Sigmoid colon (tissue), 7 donors: ENCODE measurements around the gene RRP12. TPM values are rescaled to one million over a fixed set of nuclear protein-coding genes. Genes with fewer than 3 reads are reported as not detected.

Experiments
- DNase-seq: peaks from one replicate; pipeline ENCODE4 v3.0.0-alpha.2; 2019
- H3K27ac ChIP-seq, 4 donors: fragments of 200-600 bp; sonication (generic); one replicate each; pipeline ENCODE4 v1.5.1; 2016 to 2019; ENCODE audit warnings: mild to moderate bottlenecking in 1 of 4
- H3K27me3 ChIP-seq, 3 donors: fragments of 200-600 bp; sonication (generic); one replicate each; pipeline ENCODE4 v1.5.1; 2019; ENCODE audit warnings: mild to moderate bottlenecking in 1 of 3
- H3K36me3 ChIP-seq, 4 donors: fragments of 200-600 bp; sonication (generic); one replicate each; pipeline ENCODE4 v1.5.1; 2016 to 2019
- H3K4me1 ChIP-seq, 4 donors: fragments of 200-600 bp; sonication (generic); one replicate each; pipeline ENCODE4 v1.5.1; 2017 to 2019
- H3K4me3 ChIP-seq, 4 donors: fragments of 200-600 bp; sonication (generic); one replicate each; pipeline ENCODE4 v1.5.1; 2017 to 2019; ENCODE audit warnings: mild to moderate bottlenecking in 2 of 4, moderate library complexity in 1 of 4
- H3K9me3 ChIP-seq, 4 donors: fragments of 200-600 bp in 3 of 4; sonication (generic) in 3 of 4; one replicate each; pipeline versions ENCODE4 v1.5.1 to v1.6.1; 2013 to 2019
- EP300 ChIP-seq, 4 donors: sonication (generic); formaldehyde crosslinking; IDR thresholded peaks; one replicate each; pipeline ENCODE4 v1.6.1; 2017; ENCODE audit warnings: antibody characterized with exemption in 4 of 4
- POLR2A ChIP-seq, 2 donors: fragments of 450-650 bp; IDR thresholded peaks; one replicate each; pipeline ENCODE4 v1.6.1; 2016; ENCODE audit warnings: antibody characterized with exemption in 2 of 2, mild to moderate bottlenecking in 2 of 2, moderate library complexity in 2 of 2
- POLR2AphosphoS5 ChIP-seq, 4 donors: sonication (generic); formaldehyde crosslinking; IDR thresholded peaks; one replicate each; pipeline ENCODE4 v1.6.1; 2017; ENCODE audit warnings: antibody characterized with exemption in 4 of 4
- WGBS, 2 donors: extraction: QIAGEN DNeasy Blood & Tissue Kit; methylation state at CpG; one replicate each; pipeline ENCODE4 v1.1.7; 2013; 5-methylcytosine and 5-hydroxymethylcytosine counted together
- intact Hi-C: fragments of 100-400 bp; cut with DNase I; formaldehyde crosslinking; loops from one replicate; pipeline ENCODE4 v1.15.1; 2023
- polyA plus RNA-seq, 3 donors: library from polyadenylated mRNA; stranded (reverse); fragments of 200-250 nt; gene quantifications; one replicate each; pipeline ENCODE4 v1.2.3, GENCODE V29; 2013
- total RNA-seq, 4 donors: library from RNA; depleted of rRNA; stranded (reverse); fragments of >200 nt; gene quantifications; one replicate each; pipeline ENCODE4 v1.1.0, GENCODE V29; 2016
- TF ChIP-seq, protein P1 (sequence below), 4 experiments: fragments of 450-650 bp in 3 of 4; fragments of 200-600 bp in 1 of 4; IDR thresholded peaks; one replicate each; pipeline ENCODE4 v1.5.1; 2016 to 2019; ENCODE audit warnings: antibody characterized with exemption in 4 of 4, mild to moderate bottlenecking in 3 of 4, moderate library complexity in 2 of 4
- donor health status: healthy with polysubstance abuse.
- donor health status: Bipolar disorder and iron deficiency.
- donor health status: healthy.

The RRP12 gene
- total and polyA plus RNA-seq, 7 donors = 3.2 to 18.8 (median 7.8) TPM

GRCh38 chr10:97320480-97321031 is 80.6 kb downstream of the RRP12 start:
- no peaks in the 10 kb centered on the region for H3K36me3 ChIP-seq
- H3K9me3 ChIP-seq = no peaks in the 10 kb centered on the region
- intact Hi-C loops = no loop called here
- no peak for DNase-seq
- H3K27ac ChIP-seq = peak overlapping the region; percentile 90 to 97 (median 92)
- WGBS, 2 donors = 19 to 26% methylated on average over 24 of the region's 24 CpGs
- TF ChIP-seq POLR2AphosphoS5 (IDR thresholded peaks at IDR 0.05) (no peak), POLR2A (IDR thresholded peaks at IDR 0.05) (no peak), EP300 (IDR thresholded peaks at IDR 0.05) (no peak)
- TF ChIP-seq, protein P1, sequence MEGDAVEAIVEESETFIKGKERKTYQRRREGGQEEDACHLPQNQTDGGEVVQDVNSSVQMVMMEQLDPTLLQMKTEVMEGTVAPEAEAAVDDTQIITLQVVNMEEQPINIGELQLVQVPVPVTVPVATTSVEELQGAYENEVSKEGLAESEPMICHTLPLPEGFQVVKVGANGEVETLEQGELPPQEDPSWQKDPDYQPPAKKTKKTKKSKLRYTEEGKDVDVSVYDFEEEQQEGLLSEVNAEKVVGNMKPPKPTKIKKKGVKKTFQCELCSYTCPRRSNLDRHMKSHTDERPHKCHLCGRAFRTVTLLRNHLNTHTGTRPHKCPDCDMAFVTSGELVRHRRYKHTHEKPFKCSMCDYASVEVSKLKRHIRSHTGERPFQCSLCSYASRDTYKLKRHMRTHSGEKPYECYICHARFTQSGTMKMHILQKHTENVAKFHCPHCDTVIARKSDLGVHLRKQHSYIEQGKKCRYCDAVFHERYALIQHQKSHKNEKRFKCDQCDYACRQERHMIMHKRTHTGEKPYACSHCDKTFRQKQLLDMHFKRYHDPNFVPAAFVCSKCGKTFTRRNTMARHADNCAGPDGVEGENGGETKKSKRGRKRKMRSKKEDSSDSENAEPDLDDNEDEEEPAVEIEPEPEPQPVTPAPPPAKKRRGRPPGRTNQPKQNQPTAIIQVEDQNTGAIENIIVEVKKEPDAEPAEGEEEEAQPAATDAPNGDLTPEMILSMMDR (IDR thresholded peaks at IDR 0.05) = no peak
- peaks cover 0 to 33% (median 20%) of the 10 kb centered on the region in 4 donors for H3K4me1 ChIP-seq
- H3K4me3 ChIP-seq = peak overlapping the region; percentile 42 to 97 (median 82)
- H3K27me3 ChIP-seq = no peaks in the 10 kb centered on the region

GRCh38 chr10:97319671-97320479 is 81.3 kb downstream of the RRP12 start:
- DNase-seq = peak; percentile 72
- TF ChIP-seq EP300 (IDR thresholded peaks at IDR 0.05) = no peak
- peak in 1 of 4 donors; percentile 24 for TF ChIP-seq POLR2AphosphoS5 (IDR thresholded peaks at IDR 0.05)
- TF ChIP-seq POLR2A (IDR thresholded peaks at IDR 0.05) = no peak
- TF ChIP-seq, protein P1 (IDR thresholded peaks at IDR 0.05) = no peak
- Histone ChIP-seq H3K27me3 (no peaks in the 10 kb centered on the region), H3K9me3 (no peaks in the 10 kb centered on the region), H3K4me3 (peak overlapping the region; percentile 55 to 97 (median 82)), H3K27ac (peak overlapping the region; percentile 90 to 97 (median 92)), H3K36me3 (no peaks in the 10 kb centered on the region), H3K4me1 (peaks cover 0 to 33% (median 20%) of the 10 kb centered on the region in 4 donors)
- WGBS, 2 donors = 0 to 1% methylated on average over 83 of the region's 83 CpGs
- intact Hi-C loops = loop anchor here (1.0 to 2.0 kb wide), 2 partner anchors 12 to 27 kb away; partner anchors contain the start of gene ARHGAP19

GRCh38 chr10:97318772-97319651 is 82.1 kb downstream of the RRP12 start, which contains the start of gene FRAT1:
TSS of gene FRAT1 (plus strand) at chr10:97319271. CDS start at chr10:97319454, 183 bp downstream.
- Histone ChIP-seq H3K4me1 (peaks cover 0 to 33% (median 20%) of the 10 kb centered on the region in 4 donors), H3K27me3 (no peaks in the 10 kb centered on the region), H3K36me3 (no peaks in the 10 kb centered on the region), H3K9me3 (no peaks in the 10 kb centered on the region), H3K27ac (peak within 1 kb of the TSS; percentile 90 to 97 (median 92)), H3K4me3 (peak within 1 kb of the TSS; percentile 55 to 97 (median 82))
- intact Hi-C loops = loop anchor here (1.0 to 2.0 kb wide), 2 partner anchors 13 to 26 kb away; partner anchors contain the start of gene ARHGAP19
- no peak for TF ChIP-seq EP300 (IDR thresholded peaks at IDR 0.05)
- TF ChIP-seq POLR2AphosphoS5 (IDR thresholded peaks at IDR 0.05) = peak; percentile 21 to 88 (median 78)
- peak; percentile 33 to 41 for TF ChIP-seq POLR2A (IDR thresholded peaks at IDR 0.05)
- WGBS, 2 donors = 0% methylated on average over 79 of the region's 79 CpGs
- DNase-seq = peak; percentile 94

GRCh38 chr10:97314671-97315070 is 86.5 kb downstream of the RRP12 start:
- intact Hi-C loops = no loop called here
- no peak for TF ChIP-seq POLR2AphosphoS5 (IDR thresholded peaks at IDR 0.05)
- no peak for DNase-seq
- Histone ChIP-seq H3K27ac (no peak overlapping the region), H3K4me1 (peaks cover 0 to 10% (median 1%) of the 10 kb centered on the region in 4 donors), H3K27me3 (no peaks in the 10 kb centered on the region), H3K36me3 (no peaks in the 10 kb centered on the region), H3K4me3 (no peak overlapping the region), H3K9me3 (no peaks in the 10 kb centered on the region)
- whole genome bisulfite sequencing, 2 donors = 63 to 74% methylated on average over 4 of the region's 4 CpGs

- Histone ChIP-seq H3K27me3 (no peaks in the 10 kb centered on the region), H3K4me1 (peaks cover 0 to 2% (median 0%) of the 10 kb centered on the region in 4 donors), H3K27ac (no peak overlapping the region), H3K36me3 (no peaks in the 10 kb centered on the region), H3K4me3 (no peak overlapping the region), H3K9me3 (no peaks in the 10 kb centered on the region)
- intact Hi-C loops = no loop called here
- 85 to 90% methylated on average over 6 of the region's 6 CpGs for WGBS, 2 donors
- no peak for DNase-seq
- TF ChIP-seq, protein P1 (IDR thresholded peaks at IDR 0.05) = no peak
- TF ChIP-seq EP300 (IDR thresholded peaks at IDR 0.05) = no peak
- no peak for TF ChIP-seq POLR2AphosphoS5 (IDR thresholded peaks at IDR 0.05)
- TF ChIP-seq POLR2A (IDR thresholded peaks at IDR 0.05) = no peak
Measured at GRCh38 chr10:97312897-97313296, 88.2 kb downstream of the RRP12 start.
